H1 (cell line): Measurements from ENCODE around the gene IDE. TPM values are rescaled to one million over a fixed set of nuclear protein-coding genes. Genes with fewer than 3 reads are reported as not detected.

Source experiments
- BCL11A ChIP-seq, 2 experiments: IDR thresholded peaks; one replicate each; pipeline ENCODE4 v1.6.1; 2011; ENCODE audit warnings: low read depth in 2 of 2, low read length in 2 of 2, mild to moderate bottlenecking in 2 of 2
- BRCA1 ChIP-seq: IDR thresholded peaks from 2 replicates; pipeline ENCODE4 v1.6.1; 2012; ENCODE audit warnings: low read depth, low read length, improper control_type of control experiment
- CTBP2 ChIP-seq: IDR thresholded peaks from 2 replicates; pipeline ENCODE4 v1.7.0; 2011; ENCODE audit warnings: borderline replicate concordance, mild to moderate bottlenecking, moderate library complexity, mixed read lengths, low read length; ENCODE audit not compliant: insufficient read depth, insufficient read length
- MAFK ChIP-seq: IDR thresholded peaks from 2 replicates; pipeline ENCODE4 v1.6.1; 2012; ENCODE audit warnings: low read depth, mild to moderate bottlenecking, improper control_type of control experiment, low read length
- SRF ChIP-seq: IDR thresholded peaks from 2 replicates; pipeline ENCODE4 v1.6.1; 2011; ENCODE audit warnings: mild to moderate bottlenecking, low read depth, low read length, moderate library complexity
- polyA plus RNA-seq, 7 experiments: library from polyadenylated mRNA; depleted of rRNA in 3 of 7; stranded (reverse) in 5 of 7; unstranded in 2 of 7; fragments of >200 nt in 5 of 7; fragments of 200-250 nt in 2 of 7; gene quantifications; 1 replicate in 5 of 7; 2 replicates in 1 of 7; 4 replicates in 1 of 7; pipeline versions ENCODE4 v1.2.1 to v1.2.3, GENCODE V29; 2011 to 2013; ENCODE audit warnings: missing spikeins in 2 of 7, mixed read lengths in 2 of 7
- total RNA-seq: library from RNA; stranded (reverse); fragmentation: NEBNext Ultra II Directional; extraction: Animal tissue kit (Norgen Biotek cat#: 25700); gene quantifications from 2 replicates; pipeline ENCODE4 v1.2.1, GENCODE V29; 2021

Gene IDE
- total and polyA plus RNA-seq, 2 of the 8 experiments (the other 6 are each of a cell fraction or from before 2014, with no cell fraction given): 12.7 to 52.7 TPM

- TF ChIP-seq BRCA1: no peak
- no peak for TF ChIP-seq MAFK
- no peak for TF ChIP-seq SRF
- TF ChIP-seq CTBP2: no peak
- TF ChIP-seq BCL11A (IDR thresholded peaks at IDR 0.05; ENCODE audit: low read depth in 2 of 2, low read length in 2 of 2): no peak
Measured at GRCh38 chr10:92408017-92408361, 165.9 kb downstream of the IDE start (continued).
